Chondrocyte (in vitro differentiated cells): ENCODE measurements around the gene TOB1. TPM values are rescaled to one million over a fixed set of nuclear protein-coding genes. Genes with fewer than 3 reads are reported as not detected.

ENCODE experiments used
- DNase-seq: peaks from one replicate; pipeline ENCODE4 v3.0.0; 2021; ENCODE audit warnings: mixed read lengths, low spot score
- H3K27ac Mint-ChIP-seq: one replicate; pipeline ENCODE4 v1.8.0; 2021; ENCODE audit warnings: mild to moderate bottlenecking, moderate library complexity, mixed read lengths; ENCODE audit not compliant: unreplicated experiment
- H3K27me3 Mint-ChIP-seq: 2 replicates; pipeline ENCODE4 v1.8.0; 2021; ENCODE audit warnings: low read depth, mixed read lengths
- H3K36me3 Mint-ChIP-seq: 2 replicates; pipeline ENCODE4 v1.8.0; 2021; ENCODE audit warnings: low read depth, mixed read lengths
- H3K4me1 Mint-ChIP-seq: 2 replicates; pipeline ENCODE4 v1.8.0; 2021; ENCODE audit warnings: low read depth, mild to moderate bottlenecking, mixed read lengths
- H3K4me3 Mint-ChIP-seq: one replicate; pipeline ENCODE4 v1.8.0; 2021; ENCODE audit warnings: mild to moderate bottlenecking, moderate library complexity, mixed read lengths; ENCODE audit not compliant: unreplicated experiment
- H3K9me3 Mint-ChIP-seq: 2 replicates; pipeline ENCODE4 v1.8.0; 2021; ENCODE audit warnings: low read depth, mixed read lengths
- total RNA-seq: library from RNA; stranded (reverse); gene quantifications from 3 replicates; pipeline ENCODE4 v1.2.1, GENCODE V29; 2021
- TF ChIP-seq, protein P1 (sequence below): fragments of 200-600 bp; sonication (generic); IDR thresholded peaks from 2 replicates; pipeline ENCODE4 v1.5.0; 2021; ENCODE audit warnings: antibody characterized with exemption, mild to moderate bottlenecking, moderate library complexity

TOB1 gene
- total RNA-seq, 1 donor from 2014 or later: 36.6 TPM

GRCh38 chr17:50904518-50905459 is 38.6 kb upstream of the TOB1 start:
- Mint-ChIP-seq H3K36me3 (no peaks in the 10 kb centered on the region), H3K4me1 (peaks cover 41% of the 10 kb centered on the region), H3K9me3 (no peaks in the 10 kb centered on the region), H3K27ac (peak overlapping the region; percentile 93), H3K4me3 (no peak overlapping the region), H3K27me3 (peaks cover 5% of the 10 kb centered on the region)
- DNase-seq: no peak
- TF ChIP-seq, protein P1, sequence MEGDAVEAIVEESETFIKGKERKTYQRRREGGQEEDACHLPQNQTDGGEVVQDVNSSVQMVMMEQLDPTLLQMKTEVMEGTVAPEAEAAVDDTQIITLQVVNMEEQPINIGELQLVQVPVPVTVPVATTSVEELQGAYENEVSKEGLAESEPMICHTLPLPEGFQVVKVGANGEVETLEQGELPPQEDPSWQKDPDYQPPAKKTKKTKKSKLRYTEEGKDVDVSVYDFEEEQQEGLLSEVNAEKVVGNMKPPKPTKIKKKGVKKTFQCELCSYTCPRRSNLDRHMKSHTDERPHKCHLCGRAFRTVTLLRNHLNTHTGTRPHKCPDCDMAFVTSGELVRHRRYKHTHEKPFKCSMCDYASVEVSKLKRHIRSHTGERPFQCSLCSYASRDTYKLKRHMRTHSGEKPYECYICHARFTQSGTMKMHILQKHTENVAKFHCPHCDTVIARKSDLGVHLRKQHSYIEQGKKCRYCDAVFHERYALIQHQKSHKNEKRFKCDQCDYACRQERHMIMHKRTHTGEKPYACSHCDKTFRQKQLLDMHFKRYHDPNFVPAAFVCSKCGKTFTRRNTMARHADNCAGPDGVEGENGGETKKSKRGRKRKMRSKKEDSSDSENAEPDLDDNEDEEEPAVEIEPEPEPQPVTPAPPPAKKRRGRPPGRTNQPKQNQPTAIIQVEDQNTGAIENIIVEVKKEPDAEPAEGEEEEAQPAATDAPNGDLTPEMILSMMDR: no peak

- peak overlapping the region; percentile 93 for H3K27ac Mint-ChIP-seq
- no peak for DNase-seq
Observed at GRCh38 chr17:50903604-50904517, 37.7 kb upstream of the TOB1 start.

GRCh38 chr17:50902372-50903353 is 36.5 kb upstream of the TOB1 start:
- H3K27ac Mint-ChIP-seq: peak overlapping the region; percentile 93
- H3K27me3 Mint-ChIP-seq: peaks cover 3% of the 10 kb centered on the region
- no peaks in the 10 kb centered on the region for H3K9me3 Mint-ChIP-seq
- H3K4me3 Mint-ChIP-seq: no peak overlapping the region
- H3K4me1 Mint-ChIP-seq: peaks cover 33% of the 10 kb centered on the region
- TF ChIP-seq, protein P1: no peak
- H3K36me3 Mint-ChIP-seq: no peaks in the 10 kb centered on the region
- peak; percentile 35 for DNase-seq

More at GRCh38 chr17:50903604-50904517, 37.7 kb upstream of the TOB1 start:
- H3K9me3 Mint-ChIP-seq: no peaks in the 10 kb centered on the region
- peaks cover 3% of the 10 kb centered on the region for H3K27me3 Mint-ChIP-seq
- TF ChIP-seq, protein P1: no peak
- no peak overlapping the region for H3K4me3 Mint-ChIP-seq
- no peaks in the 10 kb centered on the region for H3K36me3 Mint-ChIP-seq
- peaks cover 33% of the 10 kb centered on the region for H3K4me1 Mint-ChIP-seq

GRCh38 chr17:50900383-50900892 is 34.3 kb upstream of the TOB1 start:
- TF ChIP-seq, protein P1: no peak
- H3K9me3 Mint-ChIP-seq: no peaks in the 10 kb centered on the region
- DNase-seq: no peak
- H3K27me3 Mint-ChIP-seq: peaks cover 3% of the 10 kb centered on the region
- no peak overlapping the region for H3K27ac Mint-ChIP-seq
- H3K36me3 Mint-ChIP-seq: no peaks in the 10 kb centered on the region
- H3K4me1 Mint-ChIP-seq: peaks cover 29% of the 10 kb centered on the region
- H3K4me3 Mint-ChIP-seq: no peak overlapping the region
